Measurements from ENCODE around the gene MORN5.

DNA sequence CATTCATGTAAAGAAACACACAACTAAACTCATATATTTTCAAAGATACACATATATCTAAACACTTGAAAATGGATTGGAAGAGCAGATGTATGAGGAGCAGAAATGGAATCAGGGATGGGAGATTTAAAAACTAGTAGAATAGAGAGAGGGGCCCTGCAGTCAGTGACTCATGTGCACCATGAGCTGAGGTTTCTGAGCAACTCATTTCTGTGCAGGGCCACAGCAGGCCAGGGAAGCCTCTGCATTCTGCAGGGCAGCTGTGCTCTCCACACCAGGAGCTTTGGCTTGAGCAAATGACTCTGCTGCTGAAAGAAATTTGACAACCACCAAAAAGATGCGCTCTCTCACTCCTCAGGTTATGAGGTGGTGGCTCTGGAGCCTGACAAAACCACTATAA is 41.9 kb downstream of the MORN5 start:
- TF ChIP-seq, protein P1, sequence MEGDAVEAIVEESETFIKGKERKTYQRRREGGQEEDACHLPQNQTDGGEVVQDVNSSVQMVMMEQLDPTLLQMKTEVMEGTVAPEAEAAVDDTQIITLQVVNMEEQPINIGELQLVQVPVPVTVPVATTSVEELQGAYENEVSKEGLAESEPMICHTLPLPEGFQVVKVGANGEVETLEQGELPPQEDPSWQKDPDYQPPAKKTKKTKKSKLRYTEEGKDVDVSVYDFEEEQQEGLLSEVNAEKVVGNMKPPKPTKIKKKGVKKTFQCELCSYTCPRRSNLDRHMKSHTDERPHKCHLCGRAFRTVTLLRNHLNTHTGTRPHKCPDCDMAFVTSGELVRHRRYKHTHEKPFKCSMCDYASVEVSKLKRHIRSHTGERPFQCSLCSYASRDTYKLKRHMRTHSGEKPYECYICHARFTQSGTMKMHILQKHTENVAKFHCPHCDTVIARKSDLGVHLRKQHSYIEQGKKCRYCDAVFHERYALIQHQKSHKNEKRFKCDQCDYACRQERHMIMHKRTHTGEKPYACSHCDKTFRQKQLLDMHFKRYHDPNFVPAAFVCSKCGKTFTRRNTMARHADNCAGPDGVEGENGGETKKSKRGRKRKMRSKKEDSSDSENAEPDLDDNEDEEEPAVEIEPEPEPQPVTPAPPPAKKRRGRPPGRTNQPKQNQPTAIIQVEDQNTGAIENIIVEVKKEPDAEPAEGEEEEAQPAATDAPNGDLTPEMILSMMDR (IDR thresholded peaks at IDR 0.05): no peak
- TF ChIP-seq POLR2A (IDR thresholded peaks at IDR 0.05): no peak

Data from lower leg skin (tissue), 3 donors.